Small intestine (tissue), 7 donors: ENCODE data around the gene PRDM12. TPM values are rescaled to one million over a fixed set of nuclear protein-coding genes. Genes with fewer than 3 reads are reported as not detected.
A peak's percentile ranks its signal among the peaks of the same experiment; 100 is the strongest.

ENCODE experiments used
- DNase-seq, 2 donors: peaks; one replicate each; pipeline versions ENCODE4 v3.0.0 to v3.0.0-alpha.2; 2013
- FAIRE-seq: peaks from 2 replicates; lab custom pipeline; 2012; peaks lifted over from hg19 to GRCh38; lab: Jason Lieb, UNC
- H3K27ac ChIP-seq, 3 donors: one replicate each; pipeline ENCODE4 v1.5.1; 2013; ENCODE audit warnings: low read length in 2 of 3, mild to moderate bottlenecking in 2 of 3, control low read depth in 1 of 3, inconsistent platforms in 1 of 3, low read depth in 1 of 3, moderate library complexity in 1 of 3
- H3K27me3 ChIP-seq, 3 donors: one replicate each; pipeline ENCODE4 v1.6.1; 2013; ENCODE audit warnings: low read length in 3 of 3, inconsistent platforms in 1 of 3; ENCODE audit not compliant: control insufficient read depth in 3 of 3, insufficient read depth in 3 of 3
- H3K36me3 ChIP-seq, 3 donors: one replicate each; pipeline ENCODE4 v1.6.1; 2013; ENCODE audit warnings: low read length in 3 of 3, inconsistent platforms in 1 of 3, low read depth in 1 of 3, mild to moderate bottlenecking in 1 of 3, moderate library complexity in 1 of 3; ENCODE audit not compliant: control insufficient read depth in 3 of 3, insufficient read depth in 2 of 3
- H3K4me1 ChIP-seq, 3 donors: one replicate each; pipeline ENCODE4 v1.6.1; 2013; ENCODE audit warnings: low read length in 2 of 3, inconsistent platforms in 1 of 3, low read depth in 1 of 3, mild to moderate bottlenecking in 1 of 3, moderate library complexity in 1 of 3; ENCODE audit not compliant: control insufficient read depth in 3 of 3, insufficient read depth in 2 of 3
- H3K4me3 ChIP-seq, 3 donors: one replicate each; pipeline ENCODE4 v1.5.1; 2013; ENCODE audit warnings: low read length in 3 of 3, control low read depth in 1 of 3, inconsistent platforms in 1 of 3, low read depth in 1 of 3, mild to moderate bottlenecking in 1 of 3, moderate library complexity in 1 of 3
- H3K9me3 ChIP-seq, 2 donors: one replicate each; pipeline ENCODE4 v1.6.1; 2013; ENCODE audit warnings: low read depth in 1 of 2, low read length in 1 of 2; ENCODE audit not compliant: control insufficient read depth in 2 of 2, insufficient read depth in 1 of 2
- WGBS, 3 donors: extraction: QIAGEN DNeasy Blood & Tissue Kit; methylation state at CpG; one replicate each; pipeline ENCODE4 v1.1.7; 2013; 5-methylcytosine and 5-hydroxymethylcytosine counted together
- polyA plus RNA-seq, 4 donors: library from polyadenylated mRNA; stranded (reverse) in 3 of 4; unstranded in 1 of 4; fragments of 200-250 nt in 3 of 4; fragments of 120-200 nt in 1 of 4; gene quantifications; one replicate each; pipeline versions ENCODE4 v1.2.1 to v1.2.3, GENCODE V29; 2013
- donor health status: healthy with polysubstance abuse.
- donor health status: control.
- donor health status: control.
- donor health status: Bipolar disorder and iron deficiency.
- donor health status: healthy.

The PRDM12 gene
- polyA plus RNA-seq, 4 donors: 0.03 to 0.22 (median 0.09) TPM; not detected in 1

GRCh38 chr9:130634191-130634768, 30.1 kb upstream of the PRDM12 start:
- no peak for FAIRE-seq

GRCh38 chr9:130634801-130635200, 29.6 kb upstream of the PRDM12 start:
- no peaks in the 10 kb centered on the region for H3K27me3 ChIP-seq
- 71 to 85% (median 83%) methylated on average over 8 of the region's 8 CpGs for WGBS, 3 donors
- H3K36me3 ChIP-seq: peaks cover 6 to 81% (median 16%) of the 10 kb centered on the region in 3 donors
- no peak for FAIRE-seq
- H3K27ac ChIP-seq: no peak overlapping the region
- no peak overlapping the region for H3K4me3 ChIP-seq
- no peaks in the 10 kb centered on the region for H3K9me3 ChIP-seq
- H3K4me1 ChIP-seq: no peaks in the 10 kb centered on the region
- DNase-seq: no peak

More at GRCh38 chr9:130634191-130634768, 30.1 kb upstream of the PRDM12 start:
- DNase-seq: no peak
- Histone ChIP-seq H3K4me1 (no peaks in the 10 kb centered on the region), H3K27ac (no peak overlapping the region), H3K36me3 (peaks cover 11 to 86% (median 17%) of the 10 kb centered on the region in 3 donors), H3K27me3 (no peaks in the 10 kb centered on the region), H3K9me3 (no peaks in the 10 kb centered on the region), H3K4me3 (no peak overlapping the region)
- WGBS, 3 donors: 86 to 93% (median 91%) methylated on average over 14 of the region's 14 CpGs

- FAIRE-seq: no peak
- H3K4me1 ChIP-seq: no peaks in the 10 kb centered on the region
- H3K36me3 ChIP-seq: peaks cover 6 to 76% (median 15%) of the 10 kb centered on the region in 3 donors
- H3K27ac ChIP-seq: no peak overlapping the region
- DNase-seq: no peak
- no peaks in the 10 kb centered on the region for H3K9me3 ChIP-seq
- 94 to 99% (median 96%) methylated on average over 6 of the region's 6 CpGs for WGBS, 3 donors
- H3K4me3 ChIP-seq: no peak overlapping the region
- H3K27me3 ChIP-seq: no peaks in the 10 kb centered on the region
Observed at GRCh38 chr9:130635306-130635705, 29.1 kb upstream of the PRDM12 start.

- H3K36me3 ChIP-seq: peaks cover 6 to 69% (median 15%) of the 10 kb centered on the region in 3 donors
- DNase-seq (no peak), FAIRE-seq (no peak)
- no peak overlapping the region for H3K4me3 ChIP-seq
- no peaks in the 10 kb centered on the region for H3K4me1 ChIP-seq
- no peak overlapping the region for H3K27ac ChIP-seq
- no peaks in the 10 kb centered on the region for H3K9me3 ChIP-seq
- H3K27me3 ChIP-seq: no peaks in the 10 kb centered on the region
- WGBS, 3 donors: 95 to 96% (median 95%) methylated on average over 32 to 33 of the region's 33 CpGs
Observed at GRCh38 chr9:130635721-130636647, 28.4 kb upstream of the PRDM12 start.

GRCh38 chr9:130636648-130637020, 27.8 kb upstream of the PRDM12 start:
- no peak for FAIRE-seq
- DNase-seq: no peak
- Histone ChIP-seq H3K27ac (no peak overlapping the region), H3K4me3 (no peak overlapping the region), H3K36me3 (peaks cover 6 to 63% (median 15%) of the 10 kb centered on the region in 3 donors), H3K9me3 (no peaks in the 10 kb centered on the region), H3K27me3 (no peaks in the 10 kb centered on the region), H3K4me1 (no peaks in the 10 kb centered on the region)
- WGBS, 3 donors: 89 to 94% (median 93%) methylated on average over 9 of the region's 9 CpGs

GRCh38 chr9:130638284-130639123, 25.9 kb upstream of the PRDM12 start:
- Histone ChIP-seq H3K27me3 (no peaks in the 10 kb centered on the region), H3K9me3 (no peaks in the 10 kb centered on the region), H3K4me1 (no peaks in the 10 kb centered on the region), H3K4me3 (no peak overlapping the region), H3K36me3 (peaks cover 0 to 44% (median 14%) of the 10 kb centered on the region in 3 donors), H3K27ac (no peak overlapping the region)
- FAIRE-seq (no peak), DNase-seq (peak in 1 of 2 donors; percentile 20)
- 83 to 87% (median 84%) methylated on average over 37 of the region's 37 CpGs for WGBS, 3 donors

GRCh38 chr9:130639124-130639765, 25.1 kb upstream of the PRDM12 start:
- H3K27me3 ChIP-seq: no peaks in the 10 kb centered on the region
- no peak overlapping the region for H3K4me3 ChIP-seq
- 60 to 74% (median 67%) methylated on average over 20 of the region's 20 CpGs for WGBS, 3 donors
- no peaks in the 10 kb centered on the region for H3K9me3 ChIP-seq
- no peak overlapping the region for H3K27ac ChIP-seq
- H3K36me3 ChIP-seq: peaks cover 0 to 37% (median 14%) of the 10 kb centered on the region in 3 donors
- DNase-seq (no peak), FAIRE-seq (no peak)
- H3K4me1 ChIP-seq: no peaks in the 10 kb centered on the region
